Calu3 (cell line): ENCODE results near the gene CLDN25. TPM values are rescaled to one million over a fixed set of nuclear protein-coding genes. Genes with fewer than 3 reads are reported as not detected.

ENCODE experiments used
- Bru-seq: library from RNA; stranded (reverse); fragments of 400-500 nt; gene quantifications from one replicate; lab custom pipeline; 2021; lab: Mats Ljungman, UMichigan
- BruChase-seq, 2 experiments: library from RNA; stranded (reverse); fragments of 400-500 nt; gene quantifications; one replicate each; lab custom pipeline; 2021; lab: Mats Ljungman, UMichigan
- BruUV-seq: library from RNA; stranded (reverse); fragments of 400-500 nt; replicated peaks from 2 replicates; lab custom pipeline; 2021; lab: Mats Ljungman, UMichigan
- CTCF ChIA-PET: fragments of 300-600 bp; sonication (Branson Sonifier 250); formaldehyde crosslinking; loops from one replicate; lab custom pipeline; 2022; ENCODE audit warnings: antibody characterized with exemption; lab: Charles Lee
- DNase-seq: peaks from one replicate; pipeline ENCODE4 v3.0.0; 2022
- H3K27ac Mint-ChIP-seq: one replicate; pipeline ENCODE4 v1.8.0; 2022; ENCODE audit warnings: mixed read lengths; ENCODE audit not compliant: unreplicated experiment
- H3K27me3 Mint-ChIP-seq: one replicate; pipeline ENCODE4 v1.8.0; 2022; ENCODE audit warnings: mixed read lengths; ENCODE audit not compliant: unreplicated experiment
- H3K36me3 Mint-ChIP-seq: one replicate; pipeline ENCODE4 v1.8.0; 2022; ENCODE audit warnings: mild to moderate bottlenecking, moderate library complexity, mixed read lengths; ENCODE audit not compliant: insufficient read depth, unreplicated experiment
- H3K4me1 Mint-ChIP-seq: one replicate; pipeline ENCODE4 v1.8.0; 2022; ENCODE audit warnings: mild to moderate bottlenecking, low read depth, mixed read lengths; ENCODE audit not compliant: unreplicated experiment
- H3K4me3 Mint-ChIP-seq: one replicate; pipeline ENCODE4 v1.8.0; 2022; ENCODE audit warnings: mild to moderate bottlenecking, low read depth, moderate library complexity, mixed read lengths; ENCODE audit not compliant: unreplicated experiment
- H3K9me3 Mint-ChIP-seq: one replicate; pipeline ENCODE4 v1.8.0; 2022; ENCODE audit warnings: low read depth, mixed read lengths; ENCODE audit not compliant: unreplicated experiment
- CTCF ChIP-seq: fragments of 200-600 bp; IDR thresholded peaks from one replicate; pipeline ENCODE4 v1.8.0; 2022; ENCODE audit warnings: antibody characterized with exemption; ENCODE audit not compliant: unreplicated experiment
- intact Hi-C: fragments of 100-400 bp; cut with micrococcal nuclease; formaldehyde crosslinking; loops from one replicate; pipeline ENCODE4 v1.10.0; 2022; ENCODE audit not compliant: unreplicated experiment
- long read RNA-seq: library from polyadenylated mRNA; stranded (forward); transcript quantifications from one replicate; pipeline ENCODE4 v2.0.0, GENCODE V29; 2022
- total RNA-seq: library from RNA; stranded (reverse); gene quantifications from 2 replicates; pipeline ENCODE4 v1.2.3, GENCODE V29; 2022

The CLDN25 gene
- not detected in 2 replicates for total RNA-seq
- Bru-seq, nascent RNA, result not detected
- not detected for BruChase-seq, experiment 1, labeled RNA remaining after a 6-hour chase
- not detected for BruChase-seq, experiment 2, labeled RNA remaining after a 2-hour chase
- long read RNA-seq, result 0 reads

- Mint-ChIP-seq H3K27ac (peak within 1 kb of the TSS; percentile 20), H3K36me3 (no peaks in the 10 kb centered on the region), H3K4me3 (no peak within 1 kb of the TSS), H3K27me3 (no peaks in the 10 kb centered on the region), H3K9me3 (no peaks in the 10 kb centered on the region), H3K4me1 (peaks cover 9% of the 10 kb centered on the region)
- BruUV-seq, result no TSS peak
- intact Hi-C loops, result no loop called here
- DNase-seq, result no peak
- TF ChIP-seq CTCF, result no peak
- CTCF ChIA-PET, result no interaction called here
Measured at GRCh38 chr11:113779496-113779895, at the start of gene CLDN25. Gene CLDN25, plus strand, starts transcription at chr11:113779796. Its CDS starts 0 bp downstream, at chr11:113779796.

- intact Hi-C loops, result loop anchor here (1.0 kb wide), 2 partner anchors 177 to 426 kb away; no protein-coding TSS in a partner anchor
- no peak for TF ChIP-seq CTCF
Measured at GRCh38 chr11:113730887-113731726, 48.5 kb upstream of the CLDN25 start.

GRCh38 chr11:113732092-113732491 is 47.5 kb upstream of the CLDN25 start:
- Mint-ChIP-seq H3K27me3 (no peaks in the 10 kb centered on the region), H3K4me3 (no peak overlapping the region), H3K9me3 (no peaks in the 10 kb centered on the region), H3K27ac (no peak overlapping the region), H3K36me3 (peaks cover 5% of the 10 kb centered on the region), H3K4me1 (peaks cover 15% of the 10 kb centered on the region)
- CTCF ChIA-PET, result no interaction called here
- intact Hi-C loops, result no loop called here
- BruUV-seq, result no TSS peak
- no peak for DNase-seq
- no peak for TF ChIP-seq CTCF

More at GRCh38 chr11:113730887-113731726, 48.5 kb upstream of the CLDN25 start:
- Mint-ChIP-seq H3K27me3 (no peaks in the 10 kb centered on the region), H3K9me3 (no peaks in the 10 kb centered on the region), H3K4me3 (no peak overlapping the region), H3K27ac (no peak overlapping the region), H3K4me1 (peaks cover 20% of the 10 kb centered on the region), H3K36me3 (peaks cover 5% of the 10 kb centered on the region)
- BruUV-seq, result no TSS peak
- CTCF ChIA-PET, result interaction anchor here (0.6 to 1.0 kb wide), 4 partner anchors 30 to 417 kb away, joined by 3 to 12 read pairs (median 4); partner anchors contain the start of gene TTC12
- peak; percentile 51 for DNase-seq

GRCh38 chr11:113736323-113736722 is 43.3 kb upstream of the CLDN25 start:
- H3K9me3 Mint-ChIP-seq, result no peaks in the 10 kb centered on the region
- H3K36me3 Mint-ChIP-seq, result peaks cover 10% of the 10 kb centered on the region
- no peak for DNase-seq
- intact Hi-C loops, result no loop called here
- H3K27ac Mint-ChIP-seq, result no peak overlapping the region
- no peak overlapping the region for H3K4me3 Mint-ChIP-seq
- no TSS peak for BruUV-seq
- no peaks in the 10 kb centered on the region for H3K4me1 Mint-ChIP-seq
- no peaks in the 10 kb centered on the region for H3K27me3 Mint-ChIP-seq
- no peak for TF ChIP-seq CTCF
- CTCF ChIA-PET, result no interaction called here
